ENCODE data around the gene GDPD4. TPM values are rescaled to one million over a fixed set of nuclear protein-coding genes. Genes with fewer than 3 reads are reported as not detected.
A peak's percentile ranks its signal among the peaks of the same experiment; 100 is the strongest.

GDPD4 gene
- total RNA-seq, 1 donor from 2014 or later: not detected

- Mint-ChIP-seq H3K36me3 (ENCODE audit: low read depth) (no peaks in the 10 kb centered on the region), H3K4me1 (no peaks in the 10 kb centered on the region), H3K27me3 (no peaks in the 10 kb centered on the region), H3K27ac (no peak overlapping the region), H3K4me3 (no peak overlapping the region), H3K9me3 (no peaks in the 10 kb centered on the region)
- intact Hi-C loops (cut with micrococcal nuclease): no loop called here
- no peak for DNase-seq
Measured at GRCh38 chr11:77201991-77202841, 99.3 kb downstream of the GDPD4 start.

GRCh38 chr11:77201370-77201769, 100.1 kb downstream of the GDPD4 start:
- Mint-ChIP-seq H3K27me3 (no peaks in the 10 kb centered on the region), H3K27ac (no peak overlapping the region)

GRCh38 chr11:77200351-77201268, 100.9 kb downstream of the GDPD4 start:
- no peaks in the 10 kb centered on the region for H3K9me3 Mint-ChIP-seq
- H3K4me3 Mint-ChIP-seq: no peak overlapping the region
- intact Hi-C loops (cut with micrococcal nuclease): no loop called here
- DNase-seq: no peak
- no peaks in the 10 kb centered on the region for H3K27me3 Mint-ChIP-seq
- H3K36me3 Mint-ChIP-seq (ENCODE audit: low read depth): no peaks in the 10 kb centered on the region
- H3K27ac Mint-ChIP-seq: no peak overlapping the region
- H3K4me1 Mint-ChIP-seq: no peaks in the 10 kb centered on the region

More at GRCh38 chr11:77201370-77201769, 100.1 kb downstream of the GDPD4 start:
- no peak for DNase-seq
- no peaks in the 10 kb centered on the region for H3K36me3 Mint-ChIP-seq (ENCODE audit: low read depth)
- H3K4me1 Mint-ChIP-seq: no peaks in the 10 kb centered on the region
- H3K4me3 Mint-ChIP-seq: no peak overlapping the region
- H3K9me3 Mint-ChIP-seq: no peaks in the 10 kb centered on the region
- intact Hi-C loops (cut with micrococcal nuclease): no loop called here

GRCh38 chr11:77199137-77199745, 102.2 kb downstream of the GDPD4 start:
- H3K27me3 Mint-ChIP-seq: no peaks in the 10 kb centered on the region
- no peak overlapping the region for H3K4me3 Mint-ChIP-seq
- H3K4me1 Mint-ChIP-seq: no peaks in the 10 kb centered on the region
- no peak for DNase-seq
- intact Hi-C loops (cut with micrococcal nuclease): no loop called here
- H3K9me3 Mint-ChIP-seq: no peaks in the 10 kb centered on the region
- no peak overlapping the region for H3K27ac Mint-ChIP-seq
- no peaks in the 10 kb centered on the region for H3K36me3 Mint-ChIP-seq (ENCODE audit: low read depth)

GRCh38 chr11:77198440-77198849, 103.0 kb downstream of the GDPD4 start:
- Mint-ChIP-seq H3K36me3 (ENCODE audit: low read depth) (no peaks in the 10 kb centered on the region), H3K4me3 (no peak overlapping the region), H3K27me3 (no peaks in the 10 kb centered on the region), H3K9me3 (no peaks in the 10 kb centered on the region), H3K27ac (no peak overlapping the region), H3K4me1 (no peaks in the 10 kb centered on the region)
- intact Hi-C loops (cut with micrococcal nuclease): no loop called here
- peak; percentile 66 for DNase-seq

- Mint-ChIP-seq H3K27me3 (no peaks in the 10 kb centered on the region), H3K36me3 (ENCODE audit: low read depth) (no peaks in the 10 kb centered on the region), H3K4me1 (no peaks in the 10 kb centered on the region), H3K4me3 (no peak overlapping the region), H3K9me3 (no peaks in the 10 kb centered on the region), H3K27ac (no peak overlapping the region)
- intact Hi-C loops (cut with micrococcal nuclease): no loop called here
- no peak for DNase-seq
Measured at GRCh38 chr11:77197626-77198320, 103.7 kb downstream of the GDPD4 start.

GRCh38 chr11:77196961-77197360, 104.5 kb downstream of the GDPD4 start:
- Mint-ChIP-seq H3K4me1 (no peaks in the 10 kb centered on the region), H3K9me3 (no peaks in the 10 kb centered on the region), H3K27me3 (no peaks in the 10 kb centered on the region), H3K36me3 (ENCODE audit: low read depth) (no peaks in the 10 kb centered on the region), H3K4me3 (no peak overlapping the region), H3K27ac (no peak overlapping the region)
- intact Hi-C loops (cut with micrococcal nuclease): no loop called here
- no peak for DNase-seq

GRCh38 chr11:77195071-77195755, 106.3 kb downstream of the GDPD4 start:
- Mint-ChIP-seq H3K27ac (no peak overlapping the region), H3K4me3 (no peak overlapping the region), H3K9me3 (no peaks in the 10 kb centered on the region), H3K27me3 (no peaks in the 10 kb centered on the region), H3K4me1 (no peaks in the 10 kb centered on the region), H3K36me3 (ENCODE audit: low read depth) (no peaks in the 10 kb centered on the region)
- intact Hi-C loops (cut with micrococcal nuclease): no loop called here
- no peak for DNase-seq

- no peak overlapping the region for H3K4me3 Mint-ChIP-seq
- no peaks in the 10 kb centered on the region for H3K9me3 Mint-ChIP-seq
- DNase-seq: no peak
- no peaks in the 10 kb centered on the region for H3K36me3 Mint-ChIP-seq (ENCODE audit: low read depth)
- H3K27me3 Mint-ChIP-seq: no peaks in the 10 kb centered on the region
- intact Hi-C loops (cut with micrococcal nuclease): no loop called here
- no peak overlapping the region for H3K27ac Mint-ChIP-seq
- H3K4me1 Mint-ChIP-seq: no peaks in the 10 kb centered on the region
Measured at GRCh38 chr11:77193911-77194830, 107.3 kb downstream of the GDPD4 start.

- no peaks in the 10 kb centered on the region for H3K27me3 Mint-ChIP-seq
- H3K36me3 Mint-ChIP-seq (ENCODE audit: low read depth): no peaks in the 10 kb centered on the region
- no peaks in the 10 kb centered on the region for H3K4me1 Mint-ChIP-seq
- intact Hi-C loops (cut with micrococcal nuclease): no loop called here
- DNase-seq: no peak
- H3K27ac Mint-ChIP-seq: no peak overlapping the region
- H3K4me3 Mint-ChIP-seq: no peak overlapping the region
- H3K9me3 Mint-ChIP-seq: no peaks in the 10 kb centered on the region
Measured at GRCh38 chr11:77193167-77193566, 108.3 kb downstream of the GDPD4 start.

GRCh38 chr11:77191823-77192495, 109.5 kb downstream of the GDPD4 start:
- Mint-ChIP-seq H3K27me3 (no peaks in the 10 kb centered on the region), H3K4me1 (no peaks in the 10 kb centered on the region), H3K27ac (no peak overlapping the region), H3K9me3 (no peaks in the 10 kb centered on the region), H3K4me3 (no peak overlapping the region), H3K36me3 (ENCODE audit: low read depth) (no peaks in the 10 kb centered on the region)
- peak; percentile 83 for DNase-seq
- intact Hi-C loops (cut with micrococcal nuclease): loop anchor here (1.0 kb wide), 1 partner anchor 356 kb away; no protein-coding TSS in a partner anchor

GRCh38 chr11:77191429-77191822, 110.1 kb downstream of the GDPD4 start:
- Mint-ChIP-seq H3K36me3 (ENCODE audit: low read depth) (no peaks in the 10 kb centered on the region), H3K27me3 (no peaks in the 10 kb centered on the region), H3K4me3 (no peak overlapping the region), H3K4me1 (no peaks in the 10 kb centered on the region), H3K9me3 (no peaks in the 10 kb centered on the region), H3K27ac (no peak overlapping the region)
- intact Hi-C loops (cut with micrococcal nuclease): no loop called here
- no peak for DNase-seq

All from activated CD4-positive, alpha-beta T cell treated with anti-CD3 and anti-CD28 coated beads, Interleukin-2, amount 10 ng/mL, durations not matched to agents 24 days and 14 days (primary cell).